Activated effector memory CD4-positive, alpha-beta T cell treated with anti-CD3 and anti-CD28 coated beads, Interleukin-2, amount 50 U/mL, for 16 hours (primary cell): ENCODE measurements around the gene TEX48.
A peak's percentile ranks its signal among the peaks of the same experiment; 100 is the strongest.

Experiments
- DNase-seq: peaks from one replicate; pipeline ENCODE4 v3.0.0-alpha.2; 2020

The TEX48 gene

DNA sequence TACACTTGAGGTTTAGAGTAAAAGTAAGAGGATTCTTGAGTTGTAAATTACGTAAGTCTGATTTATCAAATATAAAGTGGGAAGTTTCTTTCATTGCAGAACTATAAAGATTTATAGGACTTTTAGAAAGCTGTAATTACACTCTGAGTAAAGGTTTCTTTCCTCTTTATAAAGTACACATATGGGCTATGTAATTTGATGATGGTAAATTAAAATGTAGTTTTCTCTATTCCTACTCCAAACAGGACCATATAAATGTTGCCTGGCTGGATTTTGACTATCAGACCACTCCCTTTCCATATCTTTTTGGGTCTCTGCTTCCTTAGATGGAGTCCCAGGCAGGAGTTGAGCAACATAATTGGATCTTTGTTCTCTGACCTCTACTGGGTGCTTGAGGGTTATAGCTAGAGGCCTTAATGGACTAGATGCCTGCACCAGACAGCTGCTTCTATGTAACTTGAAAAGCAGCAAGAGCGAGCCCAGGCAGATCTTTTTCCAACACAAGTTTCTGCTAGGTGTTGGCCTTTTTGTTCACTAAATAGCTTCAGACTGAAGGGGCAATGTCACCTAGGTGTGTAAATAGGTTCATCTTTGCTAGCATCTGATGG, 11.4 kb upstream of the TEX48 start:
- DNase-seq, result no peak

DNA sequence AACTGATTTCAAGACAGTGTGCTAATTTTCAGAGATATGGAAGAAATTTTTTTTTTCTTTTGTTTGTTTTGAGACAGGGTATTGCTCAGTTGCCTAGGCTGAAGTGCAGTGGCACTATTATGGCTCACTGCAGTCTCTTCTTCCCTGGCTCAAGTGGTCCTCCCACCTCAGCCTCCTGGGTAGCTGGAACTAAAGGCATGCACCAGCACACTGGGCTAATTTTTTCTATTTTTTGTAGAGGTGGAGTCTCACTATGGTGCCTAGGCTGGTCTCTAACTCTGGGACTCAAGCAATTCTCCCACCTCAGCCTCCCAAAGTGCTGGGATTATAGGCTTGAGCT, 9.9 kb upstream of the TEX48 start:
- peak; percentile 65 for DNase-seq

DNA sequence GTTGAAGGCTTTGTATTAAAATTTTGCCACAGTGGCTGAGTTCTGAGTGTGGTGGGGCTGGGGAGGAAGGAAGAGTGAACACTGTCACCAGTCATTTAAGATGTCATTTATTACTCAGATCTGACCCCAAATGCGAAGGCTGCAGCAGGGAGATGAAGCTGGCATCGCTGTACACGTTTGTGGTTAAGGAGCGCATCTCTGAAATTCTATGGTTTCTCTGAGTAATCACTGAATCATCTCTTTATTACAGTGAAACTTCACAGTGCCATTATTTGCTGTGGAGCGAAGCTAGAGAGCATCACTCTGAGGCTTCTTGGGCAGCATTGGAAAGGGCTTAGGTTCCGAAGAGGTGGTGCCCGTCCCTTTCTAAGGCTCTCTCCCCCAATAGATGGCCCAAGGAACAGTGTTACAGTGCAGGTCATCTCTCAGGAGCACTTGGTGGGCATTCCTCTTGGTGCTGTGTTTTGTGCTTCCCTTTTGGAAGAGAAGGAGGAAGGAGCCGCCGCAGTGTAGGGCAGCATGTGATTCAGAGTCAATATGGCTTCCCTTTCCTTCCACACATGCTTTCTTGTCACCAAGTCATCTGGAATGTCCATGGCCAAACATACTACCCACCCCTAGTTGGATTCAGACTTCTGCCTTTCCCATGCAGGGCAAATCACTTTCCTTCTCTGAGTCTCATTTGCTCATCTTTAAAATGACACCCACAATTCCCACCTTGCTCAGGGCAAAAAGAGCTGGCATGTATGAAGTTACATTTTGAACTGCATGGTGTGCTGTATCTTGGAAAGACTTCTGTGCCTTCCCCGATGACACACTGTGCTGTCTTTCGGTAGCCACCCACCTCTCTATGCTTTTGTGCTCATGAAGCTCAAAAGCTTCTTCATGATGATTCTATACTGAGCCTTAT, 9.3 kb upstream of the TEX48 start:
- DNase-seq, result peak; percentile 87

DNA sequence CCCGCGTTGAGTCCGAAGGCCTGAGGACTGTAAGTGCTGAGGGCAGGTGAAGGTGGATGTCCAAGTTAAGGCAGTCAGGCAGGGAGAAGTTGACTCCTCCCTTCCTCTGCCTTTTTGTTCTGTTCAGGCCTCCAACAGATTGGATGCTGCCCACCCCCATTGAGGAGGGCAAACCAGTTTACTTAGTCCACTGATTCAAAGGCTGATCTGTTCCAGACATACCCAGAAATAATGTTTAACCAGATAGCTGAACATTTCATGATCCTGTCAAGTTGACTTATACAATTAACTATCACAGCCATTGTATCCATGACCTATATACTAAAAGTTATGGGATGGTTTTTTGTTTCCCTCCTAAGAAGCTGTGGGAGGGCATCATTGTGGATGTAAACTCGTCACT, 8.3 kb upstream of the TEX48 start:
- DNase-seq, result no peak

DNA sequence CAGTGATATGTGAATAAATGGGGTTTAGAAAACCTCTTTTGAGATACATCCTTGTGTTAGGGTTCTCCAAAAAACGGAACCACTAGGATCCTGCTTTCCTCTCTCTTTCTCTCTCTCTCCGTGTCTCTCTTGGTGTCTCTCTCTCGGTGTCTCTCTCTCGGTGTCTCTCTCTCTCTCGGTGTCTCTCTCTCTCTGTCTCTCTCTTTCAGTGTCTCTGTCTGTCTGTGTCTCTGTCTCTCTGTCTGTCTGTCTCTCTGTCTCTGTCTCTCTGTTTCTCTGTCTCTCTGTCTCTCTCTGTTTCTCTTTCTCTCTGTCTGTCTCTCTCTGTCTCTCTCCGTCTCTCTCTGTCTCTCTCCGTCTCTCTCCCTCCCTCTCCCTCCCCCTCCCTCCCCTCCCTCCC, 7.8 kb upstream of the TEX48 start:
- DNase-seq, result no peak

DNA sequence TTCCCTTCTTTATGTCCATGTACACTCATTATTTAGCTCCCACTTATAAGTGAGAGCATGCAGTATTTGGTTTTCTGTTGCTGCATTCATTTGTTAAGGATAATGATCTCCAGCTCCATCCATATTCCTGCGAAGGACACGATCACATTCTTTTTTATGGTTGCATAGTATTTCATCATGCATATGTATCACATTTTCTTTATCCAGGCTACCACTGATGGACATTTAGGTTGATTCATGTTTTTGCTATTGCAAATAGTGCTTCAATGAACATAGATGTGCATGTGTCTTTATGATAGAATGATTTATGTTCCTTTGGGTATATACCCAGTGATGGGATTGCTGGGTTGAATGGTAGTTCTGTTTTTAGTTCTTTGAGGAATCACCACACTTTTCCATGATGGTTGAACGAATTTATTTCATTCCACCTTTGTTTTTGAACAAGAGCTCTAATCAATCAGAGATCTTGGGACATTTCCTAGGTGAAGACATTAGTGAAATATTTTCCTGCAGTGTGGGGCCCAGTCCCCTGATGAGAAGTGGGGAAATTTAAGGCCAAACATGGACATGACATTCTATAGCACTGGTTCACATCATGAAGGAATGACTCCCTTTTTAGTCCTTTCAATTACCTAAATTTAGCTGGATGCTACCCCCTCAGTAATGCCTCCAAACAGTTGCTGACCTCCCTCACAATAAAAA, 7.1 kb upstream of the TEX48 start:
- DNase-seq, result no peak

DNA sequence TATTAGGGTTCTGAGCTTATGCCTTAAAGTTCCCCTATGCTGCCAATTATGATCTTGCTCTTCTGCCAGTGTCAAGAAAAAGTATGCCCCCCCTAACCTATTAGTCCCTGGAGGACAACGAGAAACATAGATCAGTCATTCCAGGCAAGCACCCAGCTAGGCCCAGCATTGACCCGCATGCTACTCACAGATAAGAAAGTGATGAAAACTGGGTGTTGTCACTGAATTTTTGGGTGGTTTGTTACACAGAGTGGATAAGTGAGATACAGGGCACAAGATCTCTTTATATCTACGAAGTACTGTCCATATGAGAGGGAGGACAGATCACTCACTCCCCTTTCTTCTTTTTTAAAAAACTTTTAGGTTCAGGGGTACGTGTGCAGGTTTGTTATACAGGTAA, 6.4 kb upstream of the TEX48 start:
- DNase-seq, result no peak

DNA sequence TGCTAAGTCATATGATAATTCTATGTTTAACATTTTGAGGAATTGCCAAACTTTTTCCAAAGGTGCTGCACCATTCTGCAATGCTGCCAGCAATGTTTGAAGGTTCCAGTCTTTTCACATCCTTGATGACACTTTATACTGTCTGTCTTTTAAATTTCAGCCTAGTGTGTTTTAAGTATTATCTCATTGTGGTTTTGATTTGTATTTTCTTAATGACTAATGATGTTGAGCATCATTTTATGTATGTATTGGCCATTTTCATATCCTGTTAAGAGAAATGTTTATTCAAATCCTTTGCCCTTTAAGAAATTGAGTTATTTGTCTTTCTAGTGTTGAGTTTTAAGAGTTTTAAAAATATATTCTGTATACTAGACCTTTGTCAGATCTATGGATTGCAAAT, 5.0 kb upstream of the TEX48 start:
- DNase-seq, result no peak

DNA sequence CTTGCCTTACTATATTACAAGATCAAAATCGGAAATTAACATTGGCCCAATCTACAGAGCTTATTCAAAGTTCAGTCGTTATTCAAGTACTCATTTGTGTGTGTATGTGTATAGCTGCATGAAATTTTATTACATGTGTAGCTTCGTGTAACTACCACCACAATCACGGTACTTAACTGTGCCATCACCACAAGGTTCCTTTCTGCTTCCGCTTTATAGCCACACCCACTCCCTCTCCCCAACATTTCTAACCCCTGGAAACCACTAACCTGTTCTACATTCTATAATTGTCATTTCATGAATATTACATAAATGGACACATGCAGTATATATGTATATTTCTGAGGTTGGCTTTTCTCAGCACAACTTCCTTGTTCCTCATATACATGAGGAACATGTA, 4.0 kb upstream of the TEX48 start:
- no peak for DNase-seq

DNA sequence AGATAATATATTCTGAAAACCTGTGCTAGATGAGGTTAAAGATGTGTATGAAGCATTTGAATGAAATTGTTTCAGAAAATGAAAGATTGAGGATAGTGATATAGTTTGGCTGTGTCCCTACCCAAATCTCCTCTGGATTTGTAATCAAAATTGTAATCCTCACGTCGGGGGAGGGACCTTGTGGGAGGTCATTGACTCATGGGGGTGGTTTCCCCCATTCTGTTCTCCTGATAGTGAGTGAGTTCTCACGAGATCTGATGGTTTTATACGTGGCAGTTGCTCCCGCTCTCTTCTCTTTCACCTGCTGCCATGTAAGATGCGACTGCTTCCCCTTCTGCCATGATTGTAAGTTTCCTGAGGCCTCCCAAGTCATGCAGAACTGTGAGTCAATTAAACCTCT, 2.0 kb upstream of the TEX48 start:
- DNase-seq, result peak; percentile 71

DNA sequence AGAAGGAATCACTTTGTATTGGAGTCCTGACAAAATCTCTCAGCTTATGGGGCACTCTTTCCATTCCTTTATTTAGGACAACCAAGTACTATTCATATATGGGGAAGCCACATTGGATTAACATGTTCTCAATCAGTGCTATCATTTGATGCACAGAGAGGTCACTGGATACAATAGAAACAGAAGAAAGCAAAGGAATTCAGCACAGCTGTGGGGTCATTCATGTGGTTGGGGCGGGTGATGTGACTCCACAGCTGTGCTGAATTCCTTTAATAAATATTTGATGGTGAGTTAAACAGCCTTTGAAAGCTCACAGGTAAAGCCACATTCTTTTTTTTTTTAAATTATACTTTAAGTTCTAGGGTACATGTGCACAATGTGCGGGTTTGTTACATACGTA, 854 bp upstream of the TEX48 start:
- no peak for DNase-seq

DNA sequence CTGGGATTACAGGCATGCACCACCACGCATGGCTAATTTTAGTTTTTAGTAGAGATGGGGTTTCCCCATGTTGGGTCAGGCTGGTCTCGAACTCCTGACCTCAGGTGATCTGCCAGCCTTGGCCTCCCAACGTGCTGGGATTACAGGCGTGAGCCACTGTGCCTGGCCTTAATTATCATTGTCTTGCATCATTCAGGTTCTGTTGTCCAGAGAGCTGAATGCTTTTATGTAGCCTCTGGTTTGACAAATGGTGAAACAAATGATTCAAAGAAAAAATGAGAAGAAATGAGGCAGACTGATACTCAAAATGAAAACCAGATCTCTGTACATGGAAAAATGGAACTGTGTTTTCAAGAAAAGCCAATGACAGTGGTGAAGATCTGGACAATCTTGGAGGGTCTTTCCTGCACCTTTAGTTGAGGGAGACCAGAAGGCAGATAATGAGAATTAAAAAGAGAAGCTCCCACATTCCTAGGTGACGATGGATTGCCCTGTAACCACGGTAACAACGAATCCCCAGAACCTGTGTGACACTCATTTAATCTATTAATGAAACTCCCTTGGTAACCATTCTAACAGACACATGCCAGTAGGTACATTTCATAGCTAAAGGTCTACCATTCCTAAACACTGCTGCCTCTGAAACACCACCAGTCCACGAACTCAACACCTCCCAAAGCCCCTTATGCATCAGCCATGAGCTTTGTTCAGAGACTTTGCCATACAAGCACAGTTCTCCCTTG, 1.6 kb downstream of the TEX48 start:
- no peak for DNase-seq

DNA sequence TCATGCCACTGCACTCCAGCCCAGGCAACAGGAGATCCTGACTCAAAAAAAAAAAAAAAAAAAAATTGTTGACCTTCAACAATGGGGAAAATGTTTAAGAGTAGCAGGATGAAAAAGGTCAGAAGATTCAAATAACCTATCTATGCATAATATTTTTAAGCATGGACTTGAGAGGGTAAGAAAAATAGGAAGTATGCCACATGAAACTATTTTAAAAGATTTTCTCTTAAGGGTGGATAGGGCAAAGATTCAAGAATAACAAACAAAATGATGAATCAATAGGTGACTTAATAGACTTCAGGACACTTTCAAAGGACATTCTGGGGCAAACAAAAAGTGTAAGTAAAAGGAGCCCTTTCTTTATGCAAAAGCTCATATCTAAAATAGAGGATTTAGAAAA, 3.2 kb downstream of the TEX48 start:
- DNase-seq, result no peak

DNA sequence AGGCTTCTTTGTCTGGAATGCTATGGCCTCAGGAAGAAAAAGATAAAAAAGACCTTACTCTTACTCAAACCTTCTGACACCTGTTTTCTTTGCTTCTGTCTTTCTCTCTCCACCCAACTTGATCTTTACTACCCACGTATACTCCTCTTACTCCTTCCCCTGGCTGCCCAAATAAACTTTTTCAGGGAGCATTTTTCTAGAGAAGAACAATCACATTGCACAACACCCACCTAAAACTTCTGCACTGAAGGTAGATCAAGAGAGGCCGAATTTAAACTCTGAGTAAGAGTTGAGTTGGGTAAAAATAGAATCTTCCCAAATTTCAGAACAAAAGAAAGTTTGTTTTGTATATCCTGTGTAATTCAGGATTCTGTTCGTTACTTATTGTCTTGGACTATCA, 3.9 kb downstream of the TEX48 start:
- DNase-seq, result no peak

DNA sequence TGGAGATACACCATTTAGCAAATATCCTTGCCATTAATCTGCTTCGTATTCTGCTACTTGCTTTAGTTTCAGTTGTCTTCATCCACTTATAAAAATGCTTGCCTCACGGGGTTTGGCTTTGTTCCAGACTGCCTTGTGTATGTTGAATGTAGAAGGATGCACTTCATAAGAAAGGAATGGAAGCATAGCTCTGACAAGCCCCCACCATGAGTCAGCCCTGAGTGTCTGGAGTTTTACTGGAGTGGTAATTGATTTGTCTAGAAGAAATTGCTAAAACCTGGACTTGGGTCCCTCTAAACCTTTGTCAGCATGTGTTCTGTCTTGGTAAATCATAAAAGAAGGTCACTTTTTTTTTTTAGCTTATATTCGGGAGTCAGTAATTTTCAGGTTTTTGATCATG, 4.6 kb downstream of the TEX48 start:
- DNase-seq, result no peak

DNA sequence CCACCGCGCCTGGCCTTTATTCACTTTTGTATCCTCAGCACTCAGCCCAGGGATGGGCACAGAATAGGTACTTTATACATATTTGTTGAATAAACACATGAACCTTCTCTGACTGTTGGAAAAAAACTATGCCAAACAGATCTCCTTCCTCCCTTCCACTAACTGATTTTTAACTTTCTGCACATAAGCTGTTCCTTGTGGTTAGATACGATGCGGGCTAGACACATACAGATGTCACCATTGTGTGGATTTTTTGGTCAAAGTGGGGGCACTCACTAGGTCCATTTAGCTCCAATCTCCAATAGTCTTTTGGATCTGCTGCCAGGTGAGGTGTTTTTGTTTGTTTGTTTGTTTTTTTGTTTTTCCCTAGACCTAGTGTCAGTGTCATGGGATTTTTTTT, 5.1 kb downstream of the TEX48 start:
- DNase-seq, result no peak

DNA sequence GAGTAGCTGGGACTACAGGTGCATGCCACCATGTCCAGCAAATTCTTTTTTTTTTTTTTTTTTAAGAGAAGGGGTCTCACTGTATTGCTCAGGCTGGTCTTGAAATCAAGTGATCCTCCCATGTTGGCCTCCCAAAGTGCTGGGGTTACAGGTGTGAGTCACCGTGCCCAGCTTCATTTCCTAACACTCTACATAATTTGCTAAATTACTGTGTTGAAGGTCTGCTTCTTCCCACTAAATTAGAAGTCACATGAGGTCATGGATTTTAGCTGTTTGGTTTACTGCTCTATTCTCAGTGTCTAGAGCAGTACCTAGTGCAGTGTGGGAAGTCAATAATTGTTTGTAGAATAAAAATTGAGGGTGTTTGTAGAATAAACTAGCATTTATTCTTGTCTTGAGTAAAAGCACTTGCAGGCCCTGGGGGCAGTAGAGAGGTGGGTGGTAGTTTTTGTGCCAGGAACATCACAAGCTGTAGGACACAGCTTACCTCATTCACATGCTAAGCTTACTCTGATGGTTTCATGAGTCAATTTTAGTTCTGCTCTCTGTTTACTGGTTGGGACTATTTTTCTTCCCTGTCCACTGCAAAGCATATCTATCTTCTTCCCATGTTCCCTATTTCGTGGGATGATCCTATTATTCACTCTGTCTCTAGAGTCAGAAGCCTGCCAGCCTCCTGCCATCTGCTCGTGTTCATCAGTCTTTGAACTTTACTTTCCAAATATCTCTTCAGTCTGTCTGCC, 7.0 kb downstream of the TEX48 start:
- no peak for DNase-seq

DNA sequence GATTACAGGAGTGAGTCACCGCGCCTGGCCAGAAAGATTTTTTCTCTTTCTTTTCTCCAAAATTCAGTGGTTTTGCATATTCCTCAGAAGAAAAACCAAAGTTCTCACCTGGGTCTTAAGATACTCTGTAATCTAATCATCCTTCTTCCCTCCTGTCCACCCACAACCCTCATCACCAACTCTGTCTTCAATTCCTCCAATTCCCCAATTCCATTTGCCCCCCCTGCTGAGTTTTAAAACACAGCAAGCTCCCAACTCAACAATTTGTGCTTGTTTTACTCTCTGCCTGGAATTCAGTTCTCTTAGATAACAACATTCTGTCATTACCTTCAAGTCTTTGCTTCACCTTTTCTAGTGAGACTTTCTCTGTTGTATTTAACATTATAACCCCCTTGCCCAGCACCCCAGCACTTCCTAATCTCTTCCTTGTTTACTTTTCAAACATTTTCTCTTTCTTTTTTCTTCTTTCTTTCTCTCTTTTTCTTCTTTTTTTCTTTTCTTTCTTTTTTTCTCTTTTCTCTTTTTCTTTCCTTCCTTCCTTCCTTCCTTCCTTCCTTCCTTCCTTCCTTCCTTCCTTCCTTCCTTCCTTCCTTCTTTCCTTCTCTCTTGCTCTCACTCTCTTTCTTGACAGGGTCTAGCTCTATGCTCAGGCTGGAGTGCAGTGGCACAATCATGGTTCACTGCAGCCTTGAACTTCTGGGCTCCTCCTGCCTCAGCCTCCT, 7.8 kb downstream of the TEX48 start:
- no peak for DNase-seq

DNA sequence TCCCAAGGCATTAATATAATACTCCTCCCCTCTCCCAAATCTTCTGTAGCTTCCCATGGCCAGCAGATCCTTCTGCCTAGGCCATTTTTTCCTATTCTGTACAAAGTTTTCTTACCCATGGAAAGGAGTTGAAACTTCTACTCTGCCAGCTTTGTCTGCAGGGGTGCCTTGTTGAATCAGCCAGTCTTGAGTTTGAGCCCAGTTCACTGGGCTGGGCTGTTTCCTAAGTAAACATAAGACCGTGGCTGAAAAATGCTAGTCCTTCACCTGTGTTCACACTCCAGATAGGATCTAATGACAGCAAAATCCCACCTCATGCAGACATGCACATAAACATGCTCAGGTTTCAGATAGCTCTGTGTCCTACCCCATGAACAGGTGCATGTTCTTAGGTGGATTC, 10.4 kb downstream of the TEX48 start:
- no peak for DNase-seq

DNA sequence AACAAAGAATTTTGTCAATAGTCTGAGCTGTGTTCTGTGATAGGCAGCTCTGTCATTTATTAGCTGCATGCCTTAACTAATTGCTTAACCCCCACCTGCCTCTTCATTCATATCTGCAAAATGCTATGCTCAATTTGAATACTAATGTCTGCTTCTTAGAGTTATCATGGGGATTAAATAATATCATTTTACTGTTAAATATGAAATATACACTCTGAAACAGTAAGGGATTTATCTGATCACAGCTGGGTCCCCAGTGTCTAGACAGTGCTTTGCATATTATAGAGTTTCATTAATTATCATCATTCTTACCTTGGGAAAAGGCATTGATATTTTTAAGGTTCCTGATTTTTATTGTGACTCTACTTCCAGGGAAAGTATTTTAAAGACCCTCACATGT, 12.0 kb downstream of the TEX48 start:
- no peak for DNase-seq

DNA sequence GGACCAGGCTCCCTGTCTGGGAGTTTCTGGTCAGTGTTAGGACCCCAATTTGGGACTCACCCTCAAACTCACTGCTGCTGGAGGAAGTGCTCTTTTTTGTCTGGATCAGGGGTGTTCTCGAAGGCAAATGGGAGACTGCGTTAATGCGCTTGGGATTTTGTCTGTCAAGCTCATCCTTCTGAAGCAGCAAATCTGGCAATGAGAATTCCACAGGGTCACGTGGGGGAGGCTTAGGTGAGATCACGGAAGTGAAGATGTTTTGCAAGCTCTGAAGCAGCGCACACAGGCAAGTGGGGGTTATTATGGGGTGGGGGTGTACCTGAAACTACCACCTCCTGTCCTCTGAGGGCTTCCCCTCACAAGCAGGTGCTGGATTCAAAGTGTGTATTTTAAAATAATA, 13.8 kb downstream of the TEX48 start:
- no peak for DNase-seq

DNA sequence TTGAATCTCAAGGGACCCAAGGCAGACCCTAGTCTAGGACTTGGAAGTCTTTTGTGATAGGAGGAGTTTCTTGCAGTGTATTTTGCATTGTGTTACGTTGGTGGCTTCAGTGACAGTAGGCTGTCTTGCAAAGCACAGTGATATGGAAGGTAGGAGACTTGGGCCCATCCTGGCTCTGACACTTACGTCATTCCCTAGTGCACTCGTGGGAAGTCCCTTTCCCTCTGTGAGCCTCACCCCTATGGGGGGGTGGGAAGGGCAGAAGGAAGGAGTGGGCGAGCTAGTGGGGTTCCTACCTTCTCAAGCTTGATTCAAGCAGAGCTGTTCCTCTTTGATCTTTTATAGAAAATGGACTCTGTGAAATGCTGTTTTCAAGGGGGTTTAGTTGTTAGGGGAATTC, 15.1 kb downstream of the TEX48 start:
- no peak for DNase-seq
